Sigmoid colon (tissue), 7 donors: ENCODE measurements around the gene BRF1. TPM values are rescaled to one million over a fixed set of nuclear protein-coding genes. Genes with fewer than 3 reads are reported as not detected.

ENCODE experiments used
- DNase-seq: peaks from one replicate; pipeline ENCODE4 v3.0.0-alpha.2; 2019
- H3K27ac ChIP-seq, 4 donors: fragments of 200-600 bp; sonication (generic); one replicate each; pipeline ENCODE4 v1.5.1; 2016 to 2019; ENCODE audit warnings: mild to moderate bottlenecking in 1 of 4
- H3K27me3 ChIP-seq, 3 donors: fragments of 200-600 bp; sonication (generic); one replicate each; pipeline ENCODE4 v1.5.1; 2019; ENCODE audit warnings: mild to moderate bottlenecking in 1 of 3
- H3K36me3 ChIP-seq, 4 donors: fragments of 200-600 bp; sonication (generic); one replicate each; pipeline ENCODE4 v1.5.1; 2016 to 2019
- H3K4me1 ChIP-seq, 4 donors: fragments of 200-600 bp; sonication (generic); one replicate each; pipeline ENCODE4 v1.5.1; 2017 to 2019
- H3K4me3 ChIP-seq, 4 donors: fragments of 200-600 bp; sonication (generic); one replicate each; pipeline ENCODE4 v1.5.1; 2017 to 2019; ENCODE audit warnings: mild to moderate bottlenecking in 2 of 4, moderate library complexity in 1 of 4
- H3K9me3 ChIP-seq, 4 donors: fragments of 200-600 bp in 3 of 4; sonication (generic) in 3 of 4; one replicate each; pipeline versions ENCODE4 v1.5.1 to v1.6.1; 2013 to 2019
- CTCF ChIP-seq, 4 experiments: fragments of 450-650 bp in 3 of 4; fragments of 200-600 bp in 1 of 4; IDR thresholded peaks; one replicate each; pipeline ENCODE4 v1.5.1; 2016 to 2019; ENCODE audit warnings: antibody characterized with exemption in 4 of 4, mild to moderate bottlenecking in 3 of 4, moderate library complexity in 2 of 4
- EP300 ChIP-seq, 4 donors: sonication (generic); formaldehyde crosslinking; IDR thresholded peaks; one replicate each; pipeline ENCODE4 v1.6.1; 2017; ENCODE audit warnings: antibody characterized with exemption in 4 of 4
- POLR2A ChIP-seq, 2 donors: fragments of 450-650 bp; IDR thresholded peaks; one replicate each; pipeline ENCODE4 v1.6.1; 2016; ENCODE audit warnings: antibody characterized with exemption in 2 of 2, mild to moderate bottlenecking in 2 of 2, moderate library complexity in 2 of 2
- POLR2AphosphoS5 ChIP-seq, 4 donors: sonication (generic); formaldehyde crosslinking; IDR thresholded peaks; one replicate each; pipeline ENCODE4 v1.6.1; 2017; ENCODE audit warnings: antibody characterized with exemption in 4 of 4
- WGBS, 2 donors: extraction: QIAGEN DNeasy Blood & Tissue Kit; methylation state at CpG; one replicate each; pipeline ENCODE4 v1.1.7; 2013; 5-methylcytosine and 5-hydroxymethylcytosine counted together
- intact Hi-C: fragments of 100-400 bp; cut with DNase I; formaldehyde crosslinking; loops from one replicate; pipeline ENCODE4 v1.15.1; 2023
- polyA plus RNA-seq, 3 donors: library from polyadenylated mRNA; stranded (reverse); fragments of 200-250 nt; gene quantifications; one replicate each; pipeline ENCODE4 v1.2.3, GENCODE V29; 2013
- total RNA-seq, 4 donors: library from RNA; depleted of rRNA; stranded (reverse); fragments of >200 nt; gene quantifications; one replicate each; pipeline ENCODE4 v1.1.0, GENCODE V29; 2016
- donor health status: healthy with polysubstance abuse.
- donor health status: Bipolar disorder and iron deficiency.
- donor health status: healthy.

BRF1 gene
- total and polyA plus RNA-seq, 7 donors = 9.0 to 39.2 (median 23.7) TPM

- H3K36me3 ChIP-seq = no peaks in the 10 kb centered on the region
- no peak for DNase-seq
- H3K4me1 ChIP-seq = peaks cover 0 to 28% (median 26%) of the 10 kb centered on the region in 4 donors
- no peaks in the 10 kb centered on the region for H3K9me3 ChIP-seq
- H3K27ac ChIP-seq = peak overlapping the region in 1 of 4 donors; percentile 5
- WGBS, 2 donors = 19 to 37% methylated on average over 17 of the region's 17 CpGs
- intact Hi-C loops = no loop called here
- no peak for TF ChIP-seq CTCF (IDR thresholded peaks at IDR 0.05)
- no peak for TF ChIP-seq POLR2AphosphoS5 (IDR thresholded peaks at IDR 0.05)
- no peak for TF ChIP-seq POLR2A (IDR thresholded peaks at IDR 0.05)
- no peak for TF ChIP-seq EP300 (IDR thresholded peaks at IDR 0.05)
- no peak overlapping the region for H3K4me3 ChIP-seq
- peaks cover 43 to 87% (median 76%) of the 10 kb centered on the region in 3 donors for H3K27me3 ChIP-seq
Observed at GRCh38 chr14:105193916-105194782, 106.7 kb downstream of the BRF1 start.

GRCh38 chr14:105192866-105193731, 107.7 kb downstream of the BRF1 start:
- intact Hi-C loops = no loop called here
- H3K9me3 ChIP-seq = peaks cover under 1 to 2% (median 1%) of the 10 kb centered on the region in 4 donors
- H3K36me3 ChIP-seq = no peaks in the 10 kb centered on the region
- peak overlapping the region in 2 of 4 donors; percentile 5 to 38 for H3K27ac ChIP-seq
- peaks cover 43 to 85% (median 66%) of the 10 kb centered on the region in 3 donors for H3K27me3 ChIP-seq
- no peak for TF ChIP-seq POLR2AphosphoS5 (IDR thresholded peaks at IDR 0.05)
- TF ChIP-seq EP300 (IDR thresholded peaks at IDR 0.05) = no peak
- TF ChIP-seq CTCF (IDR thresholded peaks at IDR 0.05) = no peak
- TF ChIP-seq POLR2A (IDR thresholded peaks at IDR 0.05) = no peak
- WGBS, 2 donors = 26 to 44% methylated on average over 29 of the region's 29 CpGs
- peaks cover 0 to 28% (median 26%) of the 10 kb centered on the region in 4 donors for H3K4me1 ChIP-seq
- DNase-seq = no peak
- no peak overlapping the region for H3K4me3 ChIP-seq

- TF ChIP-seq EP300 (IDR thresholded peaks at IDR 0.05) = no peak
- TF ChIP-seq POLR2A (IDR thresholded peaks at IDR 0.05) = no peak
- TF ChIP-seq CTCF (IDR thresholded peaks at IDR 0.05) = no peak
- TF ChIP-seq POLR2AphosphoS5 (IDR thresholded peaks at IDR 0.05) = no peak
- no peak overlapping the region for H3K4me3 ChIP-seq
- WGBS, 2 donors = 49 to 72% methylated on average over 14 of the region's 14 CpGs
- H3K4me1 ChIP-seq = no peaks in the 10 kb centered on the region
- DNase-seq = no peak
- H3K36me3 ChIP-seq = no peaks in the 10 kb centered on the region
- H3K27me3 ChIP-seq = peaks cover 4 to 50% (median 15%) of the 10 kb centered on the region in 3 donors
- H3K9me3 ChIP-seq = peaks cover 2 to 5% (median 4%) of the 10 kb centered on the region in 4 donors
- intact Hi-C loops = no loop called here
- H3K27ac ChIP-seq = no peak overlapping the region
Observed at GRCh38 chr14:105187935-105188524, 112.8 kb downstream of the BRF1 start.

- H3K4me1 ChIP-seq = no peaks in the 10 kb centered on the region
Observed at GRCh38 chr14:105187116-105187515, 113.7 kb downstream of the BRF1 start.

More at GRCh38 chr14:105187116-105187515, 113.7 kb downstream of the BRF1 start:
- TF ChIP-seq POLR2AphosphoS5 (IDR thresholded peaks at IDR 0.05) = no peak
- Histone ChIP-seq H3K27ac (no peak overlapping the region), H3K4me3 (no peak overlapping the region), H3K9me3 (peaks cover 2 to 5% (median 4%) of the 10 kb centered on the region in 4 donors), H3K27me3 (peaks cover 0 to 46% (median 11%) of the 10 kb centered on the region in 3 donors), H3K36me3 (no peaks in the 10 kb centered on the region)
- WGBS, 2 donors = 15 to 67% methylated on average over 4 of the region's 4 CpGs
- DNase-seq = no peak
- intact Hi-C loops = no loop called here
